AG04449 (cell line): ENCODE measurements around the gene KRT86.
"Not testable (repeated sequence)": the region's sequence is repeated elsewhere in the genome, so short reads cannot be mapped to it uniquely, and the experiment has no call there.

ENCODE experiments used
- CTCF ChIA-PET: fragments of 350-600 bp; formaldehyde crosslinking; extraction: SDS; loops from one replicate; lab custom pipeline; 2021; ENCODE audit warnings: antibody characterized with exemption; lab: Yijun Ruan, JAX
- POLR2A ChIA-PET: fragments of 400-600, 350-600 bp; formaldehyde crosslinking; extraction: SDS; loops from one replicate; lab custom pipeline; 2020; ENCODE audit warnings: antibody characterized with exemption, inconsistent platforms; lab: Yijun Ruan, JAX
- DNase-seq: peaks from one replicate; pipeline ENCODE4 v3.0.0-alpha.2; 2010; ENCODE audit warnings: low read depth, low spot score
- H3K4me3 ChIP-seq: 2 replicates; pipeline ENCODE4 v1.5.1; 2011; ENCODE audit warnings: low read depth, mild to moderate bottlenecking, control low read depth, low read length
- CTCF ChIP-seq: IDR thresholded peaks from one replicate; pipeline ENCODE4 v1.5.1; 2011; ENCODE audit warnings: mild to moderate bottlenecking, moderate library complexity, low read length, control low read depth, inconsistent platforms; ENCODE audit not compliant: insufficient read depth; ENCODE audit errors: missing control alignments

Gene KRT86

GRCh38 chr12:52236386-52237050 is 37.9 kb upstream of the KRT86 start:
- ChIA-PET POLR2A (no interaction called here), CTCF (interaction anchor here (0.8 to 3.4 kb wide), 8 partner anchors 9 to 643 kb away, joined by 3 to 21 read pairs (median 7); no protein-coding TSS in a partner anchor)
- no peak overlapping the region for H3K4me3 ChIP-seq
- TF ChIP-seq CTCF = no peak
- DNase-seq = no peak

GRCh38 chr12:52238207-52238840 is 36.1 kb upstream of the KRT86 start:
- H3K4me3 ChIP-seq = no peak overlapping the region
- CTCF ChIA-PET = interaction anchor here (0.7 to 2.7 kb wide), 9 partner anchors 12 to 742 kb away, joined by 3 to 21 read pairs (median 3); no protein-coding TSS in a partner anchor
- DNase-seq = no peak
- POLR2A ChIA-PET = no interaction called here
- TF ChIP-seq CTCF = no peak

GRCh38 chr12:52238916-52239646 is 35.4 kb upstream of the KRT86 start:
- no peak for TF ChIP-seq CTCF
- CTCF ChIA-PET = interaction anchor here (1.0 to 2.7 kb wide), 5 partner anchors 40 to 741 kb away, joined by 3 to 21 read pairs (median 6); no protein-coding TSS in a partner anchor
- no peak for DNase-seq
- POLR2A ChIA-PET = no interaction called here
- no peak overlapping the region for H3K4me3 ChIP-seq

GRCh38 chr12:52239767-52240166 is 34.7 kb upstream of the KRT86 start:
- no peak for DNase-seq
- no peak for TF ChIP-seq CTCF
- no peak overlapping the region for H3K4me3 ChIP-seq
- ChIA-PET CTCF (interaction anchor here (1.0 kb wide), 1 partner anchor 39 kb away, joined by 3 read pairs; no protein-coding TSS in a partner anchor), POLR2A (no interaction called here)

- POLR2A ChIA-PET = not testable (repeated sequence)
Measured at GRCh38 chr12:52240247-52240646, 34.2 kb upstream of the KRT86 start.

GRCh38 chr12:52241205-52241842 is 33.1 kb upstream of the KRT86 start:
- ChIA-PET CTCF (interaction anchor here (1.4 to 13.9 kb wide), 3 partner anchors 29 to 86 kb away, joined by 3 to 128 read pairs (median 5); no protein-coding TSS in a partner anchor), POLR2A (no interaction called here)
- no peak for DNase-seq
- no peak overlapping the region for H3K4me3 ChIP-seq
- no peak for TF ChIP-seq CTCF

More at GRCh38 chr12:52240247-52240646, 34.2 kb upstream of the KRT86 start:
- CTCF ChIA-PET = interaction anchor here (1.0 kb wide), 1 partner anchor 39 kb away, joined by 3 read pairs; no protein-coding TSS in a partner anchor
- not testable (repeated sequence) for DNase-seq, H3K4me3 ChIP-seq
